H1 (cell line): ENCODE data around the gene ACTR5. TPM values are rescaled to one million over a fixed set of nuclear protein-coding genes. Genes with fewer than 3 reads are reported as not detected.

ENCODE experiments used
- FOSL1 ChIP-seq: IDR thresholded peaks from 2 replicates; pipeline ENCODE4 v1.6.1; 2011; ENCODE audit warnings: mild to moderate bottlenecking, low read depth, low read length, moderate library complexity; ENCODE audit not compliant: insufficient read depth
- RBBP5 ChIP-seq: IDR thresholded peaks from 2 replicates; pipeline ENCODE4 v1.7.1; 2012; ENCODE audit warnings: low read depth, mild to moderate bottlenecking, inconsistent platforms, low read length, moderate library complexity, borderline replicate concordance
- SIN3A ChIP-seq, 2 experiments: IDR thresholded peaks in 1 of 2; conservative IDR thresholded peaks in 1 of 2; 2 replicates each; pipeline ENCODE4 v1.6.1; 2011 to 2012; ENCODE audit warnings: low read length in 2 of 2, improper control_type of control experiment in 1 of 2, low read depth in 1 of 2, mild to moderate bottlenecking in 1 of 2
- SP4 ChIP-seq: IDR thresholded peaks from 2 replicates; pipeline ENCODE4 v1.6.1; 2012; ENCODE audit warnings: low read length, inconsistent platforms
- polyA plus RNA-seq, 7 experiments: library from polyadenylated mRNA; depleted of rRNA in 3 of 7; stranded (reverse) in 5 of 7; unstranded in 2 of 7; fragments of >200 nt in 5 of 7; fragments of 200-250 nt in 2 of 7; gene quantifications; 1 replicate in 5 of 7; 2 replicates in 1 of 7; 4 replicates in 1 of 7; pipeline versions ENCODE4 v1.2.1 to v1.2.3, GENCODE V29; 2011 to 2013; ENCODE audit warnings: missing spikeins in 2 of 7, mixed read lengths in 2 of 7
- total RNA-seq: library from RNA; stranded (reverse); fragmentation: NEBNext Ultra II Directional; extraction: Animal tissue kit (Norgen Biotek cat#: 25700); gene quantifications from 2 replicates; pipeline ENCODE4 v1.2.1, GENCODE V29; 2021

ACTR5 gene
- total and polyA plus RNA-seq, 2 of the 8 experiments (the other 6 are each of a cell fraction or from before 2014, with no cell fraction given) = 10.4 to 14.4 TPM

GRCh38 chr20:38762174-38762573 is 13.9 kb downstream of the ACTR5 start (continued):
- TF ChIP-seq FOSL1 = no peak
- TF ChIP-seq SIN3A (conservative IDR thresholded peaks at IDR 0.05 in 1 of 2, IDR thresholded peaks at IDR 0.05 in 1 of 2; ENCODE audit: low read depth in 1 of 2, low read length in 2 of 2) = no peak
- TF ChIP-seq RBBP5 = no peak
- TF ChIP-seq SP4 = no peak
